ENCODE data around the gene STXBP6.

STXBP6 gene

GRCh38 chr14:24851837-24852236, 198.1 kb downstream of the STXBP6 start:
- peak overlapping the region; percentile 29 to 55 for H3K27ac ChIP-seq (ENCODE audit: low read depth in 2 of 2, low read length in 2 of 2)
- H3K9ac ChIP-seq (ENCODE audit: low read depth in 1 of 2, low read length in 2 of 2), result no peak overlapping the region
- no peaks in the 10 kb centered on the region for H3K36me3 ChIP-seq (ENCODE audit: control insufficient read depth in 2 of 2, insufficient read depth in 2 of 2, low read length in 2 of 2)
- H3K27me3 ChIP-seq (ENCODE audit: control insufficient read depth in 2 of 2, insufficient read depth in 2 of 2, low read length in 2 of 2), result no peaks in the 10 kb centered on the region
- H3K4me1 ChIP-seq (ENCODE audit: control insufficient read depth in 2 of 2, insufficient read depth in 2 of 2, low read length in 2 of 2), result peaks cover 19 to 23% of the 10 kb centered on the region in 2 donors
- H3K9me3 ChIP-seq (ENCODE audit: control insufficient read depth in 2 of 2, low read length in 2 of 2), result no peaks in the 10 kb centered on the region
- H3K4me3 ChIP-seq (ENCODE audit: low read length in 2 of 2), result no peak overlapping the region

- peak overlapping the region in 1 of 2 donors; percentile 55 for H3K27ac ChIP-seq (ENCODE audit: low read depth in 2 of 2, low read length in 2 of 2)
- H3K4me1 ChIP-seq (ENCODE audit: control insufficient read depth in 2 of 2, insufficient read depth in 2 of 2, low read length in 2 of 2), result peaks cover 19 to 23% of the 10 kb centered on the region in 2 donors
- H3K27me3 ChIP-seq (ENCODE audit: control insufficient read depth in 2 of 2, insufficient read depth in 2 of 2, low read length in 2 of 2), result no peaks in the 10 kb centered on the region
- H3K4me3 ChIP-seq (ENCODE audit: low read length in 2 of 2), result no peak overlapping the region
- H3K36me3 ChIP-seq (ENCODE audit: control insufficient read depth in 2 of 2, insufficient read depth in 2 of 2, low read length in 2 of 2), result no peaks in the 10 kb centered on the region
- H3K9me3 ChIP-seq (ENCODE audit: control insufficient read depth in 2 of 2, low read length in 2 of 2), result no peaks in the 10 kb centered on the region
- no peak overlapping the region for H3K9ac ChIP-seq (ENCODE audit: low read depth in 1 of 2, low read length in 2 of 2)
These were observed 198.5 kb downstream of the STXBP6 start for GRCh38 chr14:24851406-24851805.

GRCh38 chr14:24850072-24850471, 199.9 kb downstream of the STXBP6 start:
- Histone ChIP-seq H3K36me3 (ENCODE audit: control insufficient read depth in 2 of 2, insufficient read depth in 2 of 2, low read length in 2 of 2) (no peaks in the 10 kb centered on the region), H3K9ac (ENCODE audit: low read depth in 1 of 2, low read length in 2 of 2) (no peak overlapping the region), H3K27ac (ENCODE audit: low read depth in 2 of 2, low read length in 2 of 2) (no peak overlapping the region), H3K4me3 (ENCODE audit: low read length in 2 of 2) (no peak overlapping the region), H3K27me3 (ENCODE audit: control insufficient read depth in 2 of 2, insufficient read depth in 2 of 2, low read length in 2 of 2) (no peaks in the 10 kb centered on the region), H3K9me3 (ENCODE audit: control insufficient read depth in 2 of 2, low read length in 2 of 2) (no peaks in the 10 kb centered on the region), H3K4me1 (ENCODE audit: control insufficient read depth in 2 of 2, insufficient read depth in 2 of 2, low read length in 2 of 2) (peaks cover 19 to 28% of the 10 kb centered on the region in 2 donors)

- Histone ChIP-seq H3K4me3 (ENCODE audit: low read length in 2 of 2) (no peak overlapping the region), H3K4me1 (ENCODE audit: control insufficient read depth in 2 of 2, insufficient read depth in 2 of 2, low read length in 2 of 2) (peaks cover 19 to 30% of the 10 kb centered on the region in 2 donors), H3K27me3 (ENCODE audit: control insufficient read depth in 2 of 2, insufficient read depth in 2 of 2, low read length in 2 of 2) (no peaks in the 10 kb centered on the region), H3K9me3 (ENCODE audit: control insufficient read depth in 2 of 2, low read length in 2 of 2) (no peaks in the 10 kb centered on the region), H3K27ac (ENCODE audit: low read depth in 2 of 2, low read length in 2 of 2) (no peak overlapping the region), H3K9ac (ENCODE audit: low read depth in 1 of 2, low read length in 2 of 2) (no peak overlapping the region), H3K36me3 (ENCODE audit: control insufficient read depth in 2 of 2, insufficient read depth in 2 of 2, low read length in 2 of 2) (no peaks in the 10 kb centered on the region)
These were observed 200.5 kb downstream of the STXBP6 start for GRCh38 chr14:24849471-24849870.

DNA sequence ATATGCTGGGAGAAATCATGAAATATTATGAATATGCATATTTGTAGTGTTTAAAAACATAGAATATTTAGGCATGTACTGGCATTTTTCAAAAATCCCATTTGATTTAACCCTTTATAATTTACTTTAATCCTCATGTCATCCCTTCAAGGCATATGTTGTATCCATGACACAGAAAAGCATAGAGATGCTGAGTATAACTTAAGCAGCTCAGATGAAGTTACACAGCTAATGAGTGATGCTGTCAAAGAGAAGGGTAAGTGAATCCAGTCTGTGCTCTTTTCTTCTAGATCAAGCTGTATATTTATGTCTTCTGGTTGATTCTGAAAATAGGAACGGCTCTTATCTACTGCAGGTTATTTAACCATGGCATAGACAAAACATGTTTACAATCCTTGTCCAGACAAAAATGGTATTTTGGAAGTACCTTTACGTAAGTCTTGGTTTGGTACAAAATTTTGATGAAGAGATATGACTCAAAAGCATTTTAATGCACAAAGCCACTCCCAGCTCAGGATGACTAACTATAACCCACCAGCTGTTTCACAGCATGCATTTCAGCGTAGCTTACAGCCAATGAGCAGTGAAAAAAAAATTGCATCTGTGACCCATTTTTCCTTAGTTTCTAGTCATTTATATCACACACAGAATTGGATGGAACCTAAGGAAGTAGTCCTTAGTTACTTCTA, 201.7 kb downstream of the STXBP6 start:
- Histone ChIP-seq H3K27ac (ENCODE audit: low read depth in 2 of 2, low read length in 2 of 2) (no peak overlapping the region), H3K9ac (ENCODE audit: low read depth in 1 of 2, low read length in 2 of 2) (no peak overlapping the region), H3K4me1 (ENCODE audit: control insufficient read depth in 2 of 2, insufficient read depth in 2 of 2, low read length in 2 of 2) (peaks cover 22 to 30% of the 10 kb centered on the region in 2 donors), H3K9me3 (ENCODE audit: control insufficient read depth in 2 of 2, low read length in 2 of 2) (no peaks in the 10 kb centered on the region), H3K36me3 (ENCODE audit: control insufficient read depth in 2 of 2, insufficient read depth in 2 of 2, low read length in 2 of 2) (no peaks in the 10 kb centered on the region), H3K4me3 (ENCODE audit: low read length in 2 of 2) (no peak overlapping the region), H3K27me3 (ENCODE audit: control insufficient read depth in 2 of 2, insufficient read depth in 2 of 2, low read length in 2 of 2) (no peaks in the 10 kb centered on the region)

GRCh38 chr14:24847568-24848095, 202.3 kb downstream of the STXBP6 start:
- no peaks in the 10 kb centered on the region for H3K27me3 ChIP-seq (ENCODE audit: control insufficient read depth in 2 of 2, insufficient read depth in 2 of 2, low read length in 2 of 2)
- peaks cover 18 to 30% of the 10 kb centered on the region in 2 donors for H3K4me1 ChIP-seq (ENCODE audit: control insufficient read depth in 2 of 2, insufficient read depth in 2 of 2, low read length in 2 of 2)
- H3K36me3 ChIP-seq (ENCODE audit: control insufficient read depth in 2 of 2, insufficient read depth in 2 of 2, low read length in 2 of 2), result no peaks in the 10 kb centered on the region
- no peaks in the 10 kb centered on the region for H3K9me3 ChIP-seq (ENCODE audit: control insufficient read depth in 2 of 2, low read length in 2 of 2)
- H3K9ac ChIP-seq (ENCODE audit: low read depth in 1 of 2, low read length in 2 of 2), result no peak overlapping the region
- no peak overlapping the region for H3K4me3 ChIP-seq (ENCODE audit: low read length in 2 of 2)
- no peak overlapping the region for H3K27ac ChIP-seq (ENCODE audit: low read depth in 2 of 2, low read length in 2 of 2)

DNA sequence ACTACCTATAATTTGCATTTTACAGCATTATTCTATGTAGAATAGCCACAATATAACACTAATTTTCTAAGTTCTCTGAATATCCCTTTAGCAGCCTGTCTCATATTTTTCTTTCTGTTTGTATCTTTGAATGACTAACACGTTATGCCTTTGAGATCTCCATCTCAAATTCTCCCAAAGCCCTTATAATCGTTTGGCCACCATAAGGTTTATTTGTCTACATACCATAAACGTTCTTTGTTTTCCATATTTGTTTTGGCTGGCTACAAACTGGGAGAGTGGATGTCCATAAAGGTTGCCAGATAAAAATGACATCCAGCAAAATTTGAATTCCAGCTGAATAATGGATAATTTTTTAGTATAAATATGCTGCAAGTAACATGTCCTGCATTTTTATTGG, 203.7 kb downstream of the STXBP6 start:
- no peaks in the 10 kb centered on the region for H3K27me3 ChIP-seq (ENCODE audit: control insufficient read depth in 2 of 2, insufficient read depth in 2 of 2, low read length in 2 of 2)
- no peak overlapping the region for H3K9ac ChIP-seq (ENCODE audit: low read depth in 1 of 2, low read length in 2 of 2)
- no peaks in the 10 kb centered on the region for H3K9me3 ChIP-seq (ENCODE audit: control insufficient read depth in 2 of 2, low read length in 2 of 2)
- H3K27ac ChIP-seq (ENCODE audit: low read depth in 2 of 2, low read length in 2 of 2), result no peak overlapping the region
- H3K36me3 ChIP-seq (ENCODE audit: control insufficient read depth in 2 of 2, insufficient read depth in 2 of 2, low read length in 2 of 2), result no peaks in the 10 kb centered on the region
- no peak overlapping the region for H3K4me3 ChIP-seq (ENCODE audit: low read length in 2 of 2)
- H3K4me1 ChIP-seq (ENCODE audit: control insufficient read depth in 2 of 2, insufficient read depth in 2 of 2, low read length in 2 of 2), result peaks cover 9 to 26% of the 10 kb centered on the region in 2 donors

DNA sequence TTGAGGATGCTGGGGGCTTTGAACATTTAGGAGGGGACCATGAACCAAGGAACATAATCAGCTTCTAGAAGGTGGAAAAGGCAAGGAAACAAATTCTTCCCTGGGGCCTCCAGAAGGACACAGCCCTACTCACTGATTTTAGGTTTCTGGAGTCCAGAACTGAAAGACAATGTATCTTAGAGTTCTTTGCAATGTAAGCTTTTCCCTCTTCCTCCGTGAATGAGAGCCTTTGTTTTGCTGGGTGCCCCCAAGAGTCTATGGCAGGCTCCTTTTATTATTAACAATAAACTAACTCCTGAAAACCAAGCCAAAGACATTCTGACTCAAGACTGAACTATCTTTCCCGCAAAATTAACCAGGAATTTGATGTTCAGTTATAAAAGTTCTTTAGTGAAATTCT, 204.1 kb downstream of the STXBP6 start:
- H3K4me1 ChIP-seq (ENCODE audit: control insufficient read depth in 2 of 2, insufficient read depth in 2 of 2, low read length in 2 of 2), result peaks cover 9 to 26% of the 10 kb centered on the region in 2 donors
- no peak overlapping the region for H3K27ac ChIP-seq (ENCODE audit: low read depth in 2 of 2, low read length in 2 of 2)
- no peaks in the 10 kb centered on the region for H3K36me3 ChIP-seq (ENCODE audit: control insufficient read depth in 2 of 2, insufficient read depth in 2 of 2, low read length in 2 of 2)
- H3K4me3 ChIP-seq (ENCODE audit: low read length in 2 of 2), result no peak overlapping the region
- H3K27me3 ChIP-seq (ENCODE audit: control insufficient read depth in 2 of 2, insufficient read depth in 2 of 2, low read length in 2 of 2), result no peaks in the 10 kb centered on the region
- no peak overlapping the region for H3K9ac ChIP-seq (ENCODE audit: low read depth in 1 of 2, low read length in 2 of 2)
- no peaks in the 10 kb centered on the region for H3K9me3 ChIP-seq (ENCODE audit: control insufficient read depth in 2 of 2, low read length in 2 of 2)

GRCh38 chr14:24844011-24844410, 205.9 kb downstream of the STXBP6 start:
- no peaks in the 10 kb centered on the region for H3K27me3 ChIP-seq (ENCODE audit: control insufficient read depth in 2 of 2, insufficient read depth in 2 of 2, low read length in 2 of 2)
- H3K9me3 ChIP-seq (ENCODE audit: control insufficient read depth in 2 of 2, low read length in 2 of 2), result no peaks in the 10 kb centered on the region
- no peaks in the 10 kb centered on the region for H3K36me3 ChIP-seq (ENCODE audit: control insufficient read depth in 2 of 2, insufficient read depth in 2 of 2, low read length in 2 of 2)
- H3K9ac ChIP-seq (ENCODE audit: low read depth in 1 of 2, low read length in 2 of 2), result peak overlapping the region in 1 of 2 donors; percentile 2
- H3K27ac ChIP-seq (ENCODE audit: low read depth in 2 of 2, low read length in 2 of 2), result peak overlapping the region; percentile 32 to 54
- peaks cover 15 to 41% of the 10 kb centered on the region in 2 donors for H3K4me1 ChIP-seq (ENCODE audit: control insufficient read depth in 2 of 2, insufficient read depth in 2 of 2, low read length in 2 of 2)
- peak overlapping the region in 1 of 2 donors; percentile 29 for H3K4me3 ChIP-seq (ENCODE audit: low read length in 2 of 2)

DNA sequence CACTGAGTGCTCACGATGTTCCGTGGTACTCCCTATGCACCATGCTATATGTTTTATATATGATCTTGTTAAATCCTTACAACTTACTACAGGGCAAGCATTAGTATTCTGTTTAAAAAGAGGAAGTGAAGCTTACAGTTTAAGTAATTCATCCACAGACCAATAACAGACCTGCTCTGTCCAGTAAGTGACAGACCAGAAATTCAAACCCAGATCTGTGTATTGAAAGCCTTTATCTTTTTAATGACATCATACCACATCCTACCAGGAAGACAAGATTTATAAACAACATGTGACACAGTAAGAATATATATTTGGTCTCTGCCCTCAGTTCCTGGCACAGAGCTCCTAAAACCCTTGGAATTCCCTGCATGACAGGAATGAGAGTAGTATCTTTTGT, 206.5 kb downstream of the STXBP6 start:
- no peaks in the 10 kb centered on the region for H3K27me3 ChIP-seq (ENCODE audit: control insufficient read depth in 2 of 2, insufficient read depth in 2 of 2, low read length in 2 of 2)
- peak overlapping the region in 1 of 2 donors; percentile 29 for H3K4me3 ChIP-seq (ENCODE audit: low read length in 2 of 2)
- H3K36me3 ChIP-seq (ENCODE audit: control insufficient read depth in 2 of 2, insufficient read depth in 2 of 2, low read length in 2 of 2), result no peaks in the 10 kb centered on the region
- H3K9me3 ChIP-seq (ENCODE audit: control insufficient read depth in 2 of 2, low read length in 2 of 2), result no peaks in the 10 kb centered on the region
- no peak overlapping the region for H3K9ac ChIP-seq (ENCODE audit: low read depth in 1 of 2, low read length in 2 of 2)
- H3K27ac ChIP-seq (ENCODE audit: low read depth in 2 of 2, low read length in 2 of 2), result peak overlapping the region; percentile 32 to 54
- H3K4me1 ChIP-seq (ENCODE audit: control insufficient read depth in 2 of 2, insufficient read depth in 2 of 2, low read length in 2 of 2), result peaks cover 15 to 45% of the 10 kb centered on the region in 2 donors

Data from mucosa of rectum (tissue), 2 donors.